Cardiac fibroblast (primary cell): ENCODE data around the gene HNRNPUL1.
"Not testable (repeated sequence)": the region's sequence is repeated elsewhere in the genome, so short reads cannot be mapped to it uniquely, and the experiment has no call there.

Source experiments
- DNase-seq, 2 donors: peaks; one replicate each; pipeline versions ENCODE4 v3.0.0 to v3.0.0-alpha.2; 2010; ENCODE audit warnings: low read depth in 2 of 2
- H3K4me3 ChIP-seq, 2 donors: replicated peaks in 1 of 2; 1 replicate in 1 of 2; 2 replicates in 1 of 2; pipeline ENCODE4 v1.5.1; 2011; ENCODE audit warnings: low read depth in 2 of 2, low read length in 2 of 2, mild to moderate bottlenecking in 2 of 2, moderate library complexity in 1 of 2
- CTCF ChIP-seq: IDR thresholded peaks from one replicate; pipeline ENCODE4 v1.5.1; 2011; ENCODE audit warnings: low read depth, mild to moderate bottlenecking, low read length, inconsistent platforms

HNRNPUL1 gene

GRCh38 chr19:41226874-41227390 lies 37.2 kb upstream of the HNRNPUL1 start:
- no peak for DNase-seq
- peak overlapping the region in 1 of 2 donors; percentile 45 for H3K4me3 ChIP-seq
- TF ChIP-seq CTCF, result no peak

DNA sequence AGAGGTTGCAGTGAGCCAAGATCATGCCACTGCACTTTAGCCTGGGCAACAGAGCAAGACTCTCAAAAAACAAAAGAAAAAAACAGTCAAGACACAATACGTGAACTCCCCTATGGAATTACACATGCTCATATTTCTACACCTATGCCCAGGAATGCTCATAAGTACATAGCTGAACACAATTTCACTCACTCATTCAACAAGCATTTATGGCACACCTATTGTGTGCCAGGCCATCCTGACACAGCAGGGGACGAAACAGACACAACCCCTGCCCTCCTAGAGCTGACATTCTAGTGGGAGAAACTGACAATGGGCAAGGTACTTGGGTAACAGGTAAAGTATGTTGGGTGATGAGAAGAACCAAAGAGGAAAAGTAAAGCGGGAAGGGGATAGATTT lies 35.7 kb upstream of the HNRNPUL1 start:
- TF ChIP-seq CTCF, result no peak
- H3K4me3 ChIP-seq, result no peak overlapping the region
- no peak for DNase-seq

GRCh38 chr19:41229338-41229737 lies 34.8 kb upstream of the HNRNPUL1 start:
- H3K4me3 ChIP-seq, result not testable (repeated sequence)
- peak; percentile 19 to 70 for DNase-seq

DNA sequence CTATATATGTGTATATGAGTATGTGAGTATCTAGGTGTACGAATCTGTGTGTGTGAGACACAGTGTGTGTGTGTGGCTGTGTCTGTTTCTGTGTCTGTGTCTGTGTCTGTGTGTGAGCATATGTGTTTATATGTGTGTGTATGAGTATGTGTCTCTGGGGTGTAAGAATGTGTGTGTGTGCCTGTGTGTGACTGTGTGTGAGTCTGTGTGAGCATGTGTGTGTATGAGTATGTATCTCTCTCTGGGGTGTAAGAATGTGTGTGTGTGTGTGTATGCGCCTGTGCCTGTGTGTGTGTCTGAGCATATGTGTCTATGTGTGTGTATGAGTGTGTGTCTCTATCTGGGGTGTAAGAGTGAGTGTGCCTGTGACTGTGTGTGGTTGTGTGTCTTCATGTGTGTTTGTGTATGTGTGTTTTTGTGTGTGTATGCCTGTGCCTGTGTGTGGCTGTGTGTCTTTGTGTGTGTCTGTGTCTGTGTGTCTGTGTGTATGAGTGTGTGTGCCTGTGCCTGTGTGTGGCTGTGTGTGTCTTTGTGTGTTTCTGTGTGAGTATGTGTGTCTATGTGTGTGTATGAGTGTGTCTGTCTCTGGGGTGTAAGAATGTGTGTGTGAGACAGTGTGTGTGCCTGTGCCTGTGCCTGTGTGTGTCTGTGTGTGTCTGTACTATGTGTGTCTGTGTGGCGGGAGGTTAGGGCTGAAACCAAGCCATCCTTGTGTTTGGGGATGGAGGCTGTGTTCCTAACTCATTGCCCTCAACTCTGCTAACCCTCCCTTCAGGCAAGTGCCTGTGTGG lies 33.9 kb upstream of the HNRNPUL1 start:
- TF ChIP-seq CTCF, result no peak
- no peak overlapping the region for H3K4me3 ChIP-seq
- no peak for DNase-seq

DNA sequence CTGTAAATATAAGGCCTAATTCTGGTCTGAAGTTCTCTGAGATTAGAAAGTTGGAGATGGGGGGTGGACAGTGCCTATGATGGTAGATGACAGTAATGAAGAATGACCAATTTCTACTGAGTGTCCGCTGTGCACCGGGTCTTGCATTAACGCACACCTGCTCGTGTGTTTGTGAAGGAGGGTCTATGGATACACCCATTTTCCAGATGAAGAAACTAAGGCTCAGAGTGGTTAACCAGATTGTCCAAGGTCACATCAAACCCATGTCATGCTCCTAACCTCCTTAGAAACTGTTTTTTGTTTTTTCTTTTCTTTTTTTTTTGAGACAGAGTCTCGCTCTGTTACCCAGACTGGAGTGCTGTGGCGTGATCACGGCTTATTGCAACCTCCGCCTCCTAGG lies 31.5 kb upstream of the HNRNPUL1 start:
- no peak for DNase-seq
- no peak overlapping the region for H3K4me3 ChIP-seq
- TF ChIP-seq CTCF, result no peak

- H3K4me3 ChIP-seq, result no peak overlapping the region
- DNase-seq, result no peak
- TF ChIP-seq CTCF, result no peak
These were observed 30.4 kb upstream of the HNRNPUL1 start for GRCh38 chr19:41233748-41234240.

DNA sequence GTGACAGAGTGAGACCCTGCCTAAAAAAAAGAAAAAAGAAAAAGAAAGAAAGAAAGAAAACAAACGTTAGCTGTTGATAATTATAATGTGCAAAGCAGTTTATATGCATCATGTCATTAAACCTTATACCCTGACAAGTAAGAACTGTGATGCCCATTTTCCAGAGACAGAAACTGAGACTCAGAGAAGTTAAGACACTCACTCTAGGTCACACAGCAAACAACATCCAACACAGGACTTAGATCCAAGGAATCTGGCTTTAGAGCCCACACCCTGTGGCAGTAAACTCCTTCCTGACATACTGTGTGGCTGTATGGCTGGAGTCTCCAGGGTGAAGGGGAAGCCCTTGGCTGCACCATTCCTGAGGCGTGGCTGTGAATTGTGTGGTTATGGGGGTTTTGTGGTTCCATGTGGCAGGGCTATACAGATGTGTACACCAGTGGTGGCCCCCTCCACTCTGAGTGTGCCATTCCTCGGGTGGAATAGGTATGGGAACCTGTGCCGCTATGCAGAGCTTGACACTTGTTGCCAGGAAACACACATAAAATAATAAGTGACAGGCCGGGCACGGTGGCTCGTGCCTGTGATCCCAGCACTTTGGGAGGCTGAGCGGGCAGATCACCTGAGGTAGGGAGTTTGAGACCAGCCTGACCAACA lies 29.5 kb upstream of the HNRNPUL1 start:
- H3K4me3 ChIP-seq, result no peak overlapping the region
- no peak for DNase-seq
- TF ChIP-seq CTCF, result no peak
